ENCODE results near the gene PDE10A. TPM values are rescaled to one million over a fixed set of nuclear protein-coding genes. Genes with fewer than 3 reads are reported as not detected.
"Not testable (repeated sequence)": the region's sequence is repeated elsewhere in the genome, so short reads cannot be mapped to it uniquely, and the experiment has no call there.

Gene PDE10A
- total and polyA plus RNA-seq, 2 of the 4 experiments (the other 2 are of a cell fraction) = 3.4 to 12.4 TPM

- no peak overlapping the region for H3K56ac ChIP-seq (ENCODE audit: extremely low read depth, insufficient read depth, low read length)
- H3K79me1 ChIP-seq (ENCODE audit: low read depth in 1 of 2, low read length in 2 of 2) = peaks cover 17 to 33% of the 10 kb centered on the region in 2 experiments
- no peak overlapping the region for H2BK120ac ChIP-seq (ENCODE audit: low read depth, low read length)
- TF ChIP-seq POLR2A (IDR thresholded peaks at IDR 0.05; ENCODE audit: low read depth, low read length) = no peak
- no peak for TF ChIP-seq MAZ (IDR thresholded peaks at IDR 0.05; ENCODE audit: borderline replicate concordance, low read depth, low read length)
- TF ChIP-seq ELK1 (IDR thresholded peaks at IDR 0.05; ENCODE audit: borderline replicate concordance, low read depth, low read length) = no peak
- no peak for TF ChIP-seq MAFK (IDR thresholded peaks at IDR 0.05; ENCODE audit: low read depth, low read length)
- no peak for TF ChIP-seq FOS (IDR thresholded peaks at IDR 0.05; ENCODE audit: low read depth, low read length)
- no peak overlapping the region for H2BK5ac ChIP-seq (ENCODE audit: low read depth, low read length, poor library complexity, severe bottlenecking)
- H2AFZ ChIP-seq (replicated peaks; ENCODE audit: low read length, poor library complexity) = peak overlapping the region; percentile 48
- no peaks in the 10 kb centered on the region for H3K9me3 ChIP-seq (ENCODE audit: control insufficient read depth, insufficient read depth, low read length)
- no peak overlapping the region for H3K9ac ChIP-seq (ENCODE audit: low read depth, low read length)
- no peak overlapping the region for H3K23ac ChIP-seq (ENCODE audit: low read depth, low read length)
- 0 out of 2 replicates have a peak, but pooled peaks cover 8% of the 10 kb centered on the region for H3K9me1 ChIP-seq (ENCODE audit: insufficient read depth, low read length)
- H3K27me3 ChIP-seq (ENCODE audit: control insufficient read depth, insufficient read depth, low read length) = no peaks in the 10 kb centered on the region
- dilution Hi-C loops (cut with HindIII; ENCODE audit: low sequenced_read_pairs, unreplicated experiment) (no loop called here), intact Hi-C loops (cut with micrococcal nuclease) (no loop called here), in situ Hi-C loops (cut with MboI; ENCODE audit: low sequenced_read_pairs) (no loop called here)
- H3K18ac ChIP-seq (ENCODE audit: low read depth, low read length) = no peak overlapping the region
- no peak overlapping the region for H4K8ac ChIP-seq (ENCODE audit: low read depth in 2 of 2, low read length in 2 of 2)
- no peak overlapping the region for H3K4me3 ChIP-seq (ENCODE audit: insufficient read depth, low read depth, low read length)
- ChIA-PET CTCF (no interaction called here), POLR2A (ENCODE audit: unreplicated experiment) (no interaction called here)
- no peak overlapping the region for H3K4me2 ChIP-seq (ENCODE audit: low read depth, low read length)
- no peak overlapping the region for H3K4ac ChIP-seq (ENCODE audit: low read depth, low read length)
- no peak overlapping the region for H4K91ac ChIP-seq (ENCODE audit: insufficient read depth, low read depth, low read length)
- no peak for DNase-seq
- H3K14ac ChIP-seq (replicated peaks; ENCODE audit: low read depth, low read length) = no peak overlapping the region
- no peak overlapping the region for H2BK20ac ChIP-seq (ENCODE audit: low read depth, low read length)
- H2BK15ac ChIP-seq (ENCODE audit: low read depth, low read length) = no peak overlapping the region
- 70% methylated on average over 2 of the region's 7 CpGs; no CpG with 5 or more reads in 1 of the 2 experiments for WGBS, 2 experiments (ENCODE audit: extremely low coverage in 2 of 2, insufficient read length in 1 of 2)
- ATAC-seq (ENCODE audit: low read depth) = no peak
- H3K36me3 ChIP-seq (ENCODE audit: control insufficient read depth, insufficient read depth, low read length) = peaks cover 2% of the 10 kb centered on the region; the same call in 1 of the 2 replicates
- H3K27ac ChIP-seq (ENCODE audit: insufficient read depth, low read length) = no peak overlapping the region
- BruUV-seq (replicated peaks) = no TSS peak
- H2AK5ac ChIP-seq (ENCODE audit: low read depth, low read length) = peak overlapping the region; percentile 33; the same call in 1 of the 2 replicates
- H4K5ac ChIP-seq (ENCODE audit: low read depth, low read length) = no peak overlapping the region
- H4K20me1 ChIP-seq (ENCODE audit: insufficient read depth, low read length) = no peaks in the 10 kb centered on the region; the same call in 1 of the 2 replicates
- no peak overlapping the region for H2AK9ac ChIP-seq (replicated peaks; ENCODE audit: low read depth, low read length, poor library complexity)
- H3K4me1 ChIP-seq (ENCODE audit: control insufficient read depth, insufficient read depth, low read length) = no peaks in the 10 kb centered on the region
Observed at GRCh38 chr6:165621940-165622339, 41.1 kb downstream of the PDE10A start.

DNA sequence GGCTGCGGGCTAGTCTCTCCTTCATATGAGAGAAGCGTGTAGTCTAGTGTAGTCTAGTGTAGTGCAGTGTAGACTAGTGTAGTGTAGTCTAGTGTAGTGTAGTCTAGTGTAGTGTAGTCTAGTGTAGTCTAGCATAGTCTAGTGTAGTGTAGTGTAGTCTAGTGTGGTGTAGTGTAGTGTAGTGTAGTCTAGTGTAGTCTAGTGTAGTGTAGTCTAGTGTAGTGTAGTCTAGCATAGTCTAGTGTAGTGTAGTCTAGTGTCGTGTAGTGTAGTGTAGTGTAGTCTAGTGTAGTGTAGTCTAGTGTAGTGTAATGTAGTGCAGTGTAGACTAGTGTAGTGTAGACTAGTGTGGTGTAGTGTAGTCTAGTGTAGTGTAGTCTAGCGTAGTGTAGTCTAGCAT lies 44.1 kb downstream of the PDE10A start:
- H2BK120ac ChIP-seq (ENCODE audit: low read depth, low read length); H3K14ac ChIP-seq (replicated peaks; ENCODE audit: low read depth, low read length); intact Hi-C loops (cut with micrococcal nuclease); H3K56ac ChIP-seq (ENCODE audit: extremely low read depth, insufficient read depth, low read length); H2BK20ac ChIP-seq (ENCODE audit: low read depth, low read length); POLR2A ChIA-PET (ENCODE audit: unreplicated experiment); dilution Hi-C loops (cut with HindIII; ENCODE audit: low sequenced_read_pairs, unreplicated experiment); H3K36me3 ChIP-seq (ENCODE audit: control insufficient read depth, insufficient read depth, low read length); ATAC-seq (ENCODE audit: low read depth); H3K9me3 ChIP-seq (ENCODE audit: control insufficient read depth, insufficient read depth, low read length); DNase-seq; H2AFZ ChIP-seq (replicated peaks; ENCODE audit: low read length, poor library complexity); H4K91ac ChIP-seq (ENCODE audit: insufficient read depth, low read depth, low read length); H3K23ac ChIP-seq (ENCODE audit: low read depth, low read length); H4K20me1 ChIP-seq (ENCODE audit: insufficient read depth, low read length); H4K5ac ChIP-seq (ENCODE audit: low read depth, low read length); H3K27me3 ChIP-seq (ENCODE audit: control insufficient read depth, insufficient read depth, low read length); H3K4me1 ChIP-seq (ENCODE audit: control insufficient read depth, insufficient read depth, low read length); H2AK9ac ChIP-seq (replicated peaks; ENCODE audit: low read depth, low read length, poor library complexity); H3K4ac ChIP-seq (ENCODE audit: low read depth, low read length); H2BK15ac ChIP-seq (ENCODE audit: low read depth, low read length); H2BK5ac ChIP-seq (ENCODE audit: low read depth, low read length, poor library complexity, severe bottlenecking); H3K18ac ChIP-seq (ENCODE audit: low read depth, low read length); BruUV-seq (replicated peaks); H3K27ac ChIP-seq (ENCODE audit: insufficient read depth, low read length); H3K4me2 ChIP-seq (ENCODE audit: low read depth, low read length); in situ Hi-C loops (cut with MboI; ENCODE audit: low sequenced_read_pairs); H3K9ac ChIP-seq (ENCODE audit: low read depth, low read length); H3K9me1 ChIP-seq (ENCODE audit: insufficient read depth, low read length); H2AK5ac ChIP-seq (ENCODE audit: low read depth, low read length); H3K4me3 ChIP-seq (ENCODE audit: insufficient read depth, low read depth, low read length); CTCF ChIA-PET; H4K8ac ChIP-seq (ENCODE audit: low read depth in 2 of 2, low read length in 2 of 2): not testable (repeated sequence)
- WGBS, 2 experiments (ENCODE audit: extremely low coverage in 2 of 2, insufficient read length in 1 of 2) = 90% methylated on average over 2 of the region's 4 CpGs; no CpG with 5 or more reads in 1 of the 2 experiments
- H3K79me1 ChIP-seq (ENCODE audit: low read depth in 1 of 2, low read length in 2 of 2) = peaks cover 16 to 33% of the 10 kb centered on the region in 2 experiments
